IMR-90 (cell line): ENCODE data around the gene ST8SIA4. TPM values are rescaled to one million over a fixed set of nuclear protein-coding genes. Genes with fewer than 3 reads are reported as not detected.

Source experiments
- ATAC-seq: fragments of 200-7000 bp; cut with Tn5 transposase; 2 replicates; pipeline ENCODE4 v1.9.1; 2020; ENCODE audit warnings: low read depth, mild to moderate bottlenecking, moderate library complexity
- BruUV-seq: library from RNA; stranded (reverse); fragments of 400-500 nt; replicated peaks from 2 replicates; lab custom pipeline; 2021; lab: Mats Ljungman, UMichigan
- CTCF ChIA-PET: fragments of 300-600 bp; formaldehyde crosslinking; extraction: SDS; loops from one replicate; lab custom pipeline; 2021; ENCODE audit warnings: antibody characterized with exemption; lab: Yijun Ruan, JAX
- POLR2A ChIA-PET: fragments of 300-600 bp; sonication (Branson Sonifier 250); formaldehyde crosslinking; loops from one replicate; lab custom pipeline; 2022; ENCODE audit warnings: antibody characterized with exemption; ENCODE audit not compliant: unreplicated experiment; lab: Charles Lee
- DNase-seq: peaks from one replicate; pipeline ENCODE4 v3.0.0; 2013
- H2AFZ ChIP-seq: replicated peaks from 2 replicates; pipeline ENCODE3; 2013; ENCODE audit warnings: low read length, mild to moderate bottlenecking; ENCODE audit not compliant: poor library complexity
- H2AK5ac ChIP-seq: 2 replicates; pipeline ENCODE4 v1.6.1; 2013; ENCODE audit warnings: low read depth, low read length, inconsistent platforms
- H2AK9ac ChIP-seq: replicated peaks from 2 replicates; pipeline ENCODE3; 2013; ENCODE audit warnings: mild to moderate bottlenecking, low read depth, low read length, moderate library complexity; ENCODE audit not compliant: poor library complexity
- H2BK120ac ChIP-seq: 2 replicates; pipeline ENCODE4 v1.6.1; 2013; ENCODE audit warnings: low read depth, low read length, inconsistent platforms
- H2BK15ac ChIP-seq: 3 replicates; pipeline ENCODE4 v1.6.1; 2013; ENCODE audit warnings: low read depth, low read length, inconsistent platforms
- H2BK20ac ChIP-seq: 2 replicates; pipeline ENCODE4 v1.6.1; 2013; ENCODE audit warnings: low read depth, mild to moderate bottlenecking, inconsistent platforms, low read length, moderate library complexity
- H2BK5ac ChIP-seq: 2 replicates; pipeline ENCODE4 v1.6.1; 2013; ENCODE audit warnings: mild to moderate bottlenecking, low read depth, low read length, inconsistent platforms; ENCODE audit not compliant: poor library complexity, severe bottlenecking
- H3K14ac ChIP-seq: replicated peaks from 2 replicates; pipeline ENCODE4 v1.6.1; 2013; ENCODE audit warnings: low read depth, low read length, inconsistent platforms
- H3K18ac ChIP-seq: 2 replicates; pipeline ENCODE4 v1.6.1; 2013; ENCODE audit warnings: low read depth, low read length, control low read depth
- H3K23ac ChIP-seq: 2 replicates; pipeline ENCODE4 v1.6.1; 2013; ENCODE audit warnings: low read depth, low read length, inconsistent platforms
- H3K27ac ChIP-seq: 2 replicates; pipeline ENCODE4 v1.5.1; 2013; ENCODE audit warnings: mild to moderate bottlenecking, control low read depth, low read length; ENCODE audit not compliant: insufficient read depth
- H3K27me3 ChIP-seq: 2 replicates; pipeline ENCODE4 v1.6.1; 2013; ENCODE audit warnings: low read length; ENCODE audit not compliant: control insufficient read depth, insufficient read depth
- H3K36me3 ChIP-seq: 2 replicates; pipeline ENCODE4 v1.6.1; 2013; ENCODE audit warnings: low read length, mixed read lengths; ENCODE audit not compliant: control insufficient read depth, insufficient read depth
- H3K4ac ChIP-seq: 2 replicates; pipeline ENCODE4 v1.6.1; 2013; ENCODE audit warnings: low read depth, low read length, inconsistent platforms
- H3K4me1 ChIP-seq: 2 replicates; pipeline ENCODE4 v1.6.1; 2013; ENCODE audit warnings: low read length, mixed read lengths; ENCODE audit not compliant: control insufficient read depth, insufficient read depth
- H3K4me2 ChIP-seq: 2 replicates; pipeline ENCODE4 v1.6.1; 2013; ENCODE audit warnings: low read depth, mild to moderate bottlenecking, control low read depth, low read length, moderate library complexity
- H3K4me3 ChIP-seq: 2 replicates; pipeline ENCODE4 v1.5.1; 2013; ENCODE audit warnings: low read depth, mild to moderate bottlenecking, control low read depth, low read length, moderate library complexity; ENCODE audit not compliant: insufficient read depth
- H3K56ac ChIP-seq: 2 replicates; pipeline ENCODE4 v1.6.1; 2013; ENCODE audit warnings: low read length, inconsistent platforms; ENCODE audit not compliant: insufficient read depth; ENCODE audit errors: extremely low read depth
- H3K79me1 ChIP-seq, 2 experiments: 2 replicates each; pipeline ENCODE4 v1.6.1; 2013; ENCODE audit warnings: low read length in 2 of 2, inconsistent platforms in 1 of 2, low read depth in 1 of 2
- H3K9ac ChIP-seq: 2 replicates; pipeline ENCODE4 v1.6.1; 2013; ENCODE audit warnings: low read depth, low read length, control low read depth
- H3K9me1 ChIP-seq: 2 replicates; pipeline ENCODE4 v1.6.1; 2013; ENCODE audit warnings: low read length, inconsistent platforms; ENCODE audit not compliant: insufficient read depth
- H3K9me3 ChIP-seq: 2 replicates; pipeline ENCODE4 v1.6.1; 2013; ENCODE audit warnings: low read length; ENCODE audit not compliant: control insufficient read depth, insufficient read depth
- H4K20me1 ChIP-seq: 2 replicates; pipeline ENCODE4 v1.6.1; 2013; ENCODE audit warnings: low read length, inconsistent platforms; ENCODE audit not compliant: insufficient read depth
- H4K5ac ChIP-seq: 2 replicates; pipeline ENCODE4 v1.6.1; 2013; ENCODE audit warnings: mild to moderate bottlenecking, low read depth, low read length, control low read depth
- H4K8ac ChIP-seq, 2 experiments: 2 replicates each; pipeline ENCODE4 v1.6.1; 2013; ENCODE audit warnings: low read depth in 2 of 2, low read length in 2 of 2, control low read depth in 1 of 2, inconsistent platforms in 1 of 2
- H4K91ac ChIP-seq: 2 replicates; pipeline ENCODE4 v1.6.1; 2013; ENCODE audit warnings: low read depth, low read length, inconsistent platforms; ENCODE audit not compliant: insufficient read depth
- BHLHE40 ChIP-seq: fragments of 150-350 bp; IDR thresholded peaks from 2 replicates; pipeline ENCODE4 v1.6.1; 2016; ENCODE audit warnings: mild to moderate bottlenecking, low read depth, low read length
- CEBPB ChIP-seq: IDR thresholded peaks from 2 replicates; pipeline ENCODE4 v1.6.1; 2012; ENCODE audit warnings: low read depth, low read length, improper control_type of control experiment
- CTCF ChIP-seq: conservative IDR thresholded peaks from 2 replicates; pipeline ENCODE4 v1.5.1; 2012; ENCODE audit warnings: mild to moderate bottlenecking, low read depth, low read length, improper control_type of control experiment
- FOS ChIP-seq: fragments of 150-350 bp; IDR thresholded peaks from 2 replicates; pipeline ENCODE4 v1.6.1; 2016; ENCODE audit warnings: low read depth, low read length
- RAD21 ChIP-seq: IDR thresholded peaks from 2 replicates; pipeline ENCODE4 v1.6.1; 2012; ENCODE audit warnings: low read length, improper control_type of control experiment
- RCOR1 ChIP-seq: IDR thresholded peaks from 2 replicates; pipeline ENCODE4 v1.6.1; 2012; ENCODE audit warnings: mild to moderate bottlenecking, low read length, improper control_type of control experiment; ENCODE audit not compliant: insufficient replicate concordance
- RFX5 ChIP-seq: IDR thresholded peaks from 2 replicates; pipeline ENCODE4 v1.8.0; 2012; ENCODE audit warnings: low read depth, mild to moderate bottlenecking, low read length, moderate library complexity
- WGBS, 2 experiments: methylation state at CpG; one replicate each; pipeline versions ENCODE4 v1.1.5 to v1.1.7; 2013; ENCODE audit warnings: missing lambda C conversion rate in 2 of 2; ENCODE audit not compliant: insufficient read length in 1 of 2; ENCODE audit errors: extremely low coverage in 2 of 2; 5-methylcytosine and 5-hydroxymethylcytosine counted together
- dilution Hi-C: fragments of 300-500 bp; cut with HindIII; formaldehyde crosslinking; loops from one replicate; pipeline ENCODE4 v1.14.3; 2018; ENCODE audit warnings: low sequenced_read_pairs; ENCODE audit not compliant: unreplicated experiment
- in situ Hi-C: fragments of 300-500 bp; cut with MboI; formaldehyde crosslinking; loops from 3 replicates; pipeline ENCODE4 v1.14.3; 2019; ENCODE audit warnings: low sequenced_read_pairs, inconsistent platforms, mixed read lengths
- intact Hi-C: fragments of 100-400 bp; cut with micrococcal nuclease; formaldehyde crosslinking; loops from 2 replicates; pipeline ENCODE4 v1.10.0; 2022
- polyA plus RNA-seq, 3 experiments: library from polyadenylated mRNA; depleted of rRNA; stranded (reverse); fragments of >200 nt; gene quantifications; 2 replicates each; pipeline ENCODE4 v1.2.3, GENCODE V29; 2012; ENCODE audit warnings: low replicate concordance in 1 of 3
- total RNA-seq: library from RNA; depleted of rRNA; stranded (reverse); fragments of >200 nt; gene quantifications from 2 replicates; pipeline ENCODE4 v1.2.3, GENCODE V29; 2012
- TF ChIP-seq, protein P1 (sequence below): fragments of 150-350 bp; IDR thresholded peaks from 2 replicates; pipeline ENCODE4 v1.6.1; 2017; ENCODE audit warnings: mild to moderate bottlenecking, antibody characterized with exemption, low read length, low read depth

Gene ST8SIA4
- total and polyA plus RNA-seq, 2 of the 4 experiments (the other 2 are of a cell fraction), result 0.02 to 0.18 TPM

GRCh38 chr5:100840370-100840769 is 62.7 kb downstream of the ST8SIA4 start:
- Histone ChIP-seq H2BK120ac (no peak overlapping the region), H2BK15ac (no peak overlapping the region), H4K8ac (no peak overlapping the region), H4K91ac (no peak overlapping the region), H3K9ac (no peak overlapping the region), H3K9me1 (no peaks in the 10 kb centered on the region), H2AFZ (no peak overlapping the region), H4K20me1 (no peaks in the 10 kb centered on the region), H3K27ac (no peak overlapping the region), H3K79me1 (no peaks in the 10 kb centered on the region), H3K36me3 (no peaks in the 10 kb centered on the region), H4K5ac (no peak overlapping the region), H3K18ac (no peak overlapping the region), H3K4me2 (no peak overlapping the region), H3K27me3 (no peaks in the 10 kb centered on the region), H2AK5ac (no peak overlapping the region), H2AK9ac (no peak overlapping the region), H3K23ac (no peak overlapping the region), H3K56ac (no peak overlapping the region), H3K9me3 (no peaks in the 10 kb centered on the region), H3K4me3 (no peak overlapping the region), H2BK5ac (no peak overlapping the region), H2BK20ac (no peak overlapping the region), H3K4me1 (no peaks in the 10 kb centered on the region), H3K14ac (no peak overlapping the region), H3K4ac (no peak overlapping the region)
- ATAC-seq (no peak; the same call in 1 of the 2 replicates), DNase-seq (peak; percentile 35)
- in situ Hi-C loops, result no loop called here
- no TSS peak for BruUV-seq
- intact Hi-C loops, result no loop called here
- dilution Hi-C loops, result no loop called here
- ChIA-PET POLR2A (no interaction called here), CTCF (no interaction called here)
- TF ChIP-seq RAD21 (no peak), RCOR1 (no peak), CTCF (no peak), BHLHE40 (no peak), CEBPB (no peak), FOS (no peak), RFX5 (no peak)
- TF ChIP-seq, protein P1, sequence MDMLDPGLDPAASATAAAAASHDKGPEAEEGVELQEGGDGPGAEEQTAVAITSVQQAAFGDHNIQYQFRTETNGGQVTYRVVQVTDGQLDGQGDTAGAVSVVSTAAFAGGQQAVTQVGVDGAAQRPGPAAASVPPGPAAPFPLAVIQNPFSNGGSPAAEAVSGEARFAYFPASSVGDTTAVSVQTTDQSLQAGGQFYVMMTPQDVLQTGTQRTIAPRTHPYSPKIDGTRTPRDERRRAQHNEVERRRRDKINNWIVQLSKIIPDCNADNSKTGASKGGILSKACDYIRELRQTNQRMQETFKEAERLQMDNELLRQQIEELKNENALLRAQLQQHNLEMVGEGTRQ, result no peak
- no CpG with 5 or more reads among the region's 2 CpGs for WGBS, 2 experiments
